ENCODE data around the gene AUTS2.

AUTS2 gene

GRCh38 chr7:69622014-69622835, 23.9 kb downstream of the AUTS2 start:
- no peak overlapping the region for H3K4me3 ChIP-seq (ENCODE audit: low read length)
- TF ChIP-seq CTCF (conservative IDR thresholded peaks at IDR 0.05; ENCODE audit: low read length) = no peak
- no peak for DNase-seq (ENCODE audit: low read depth)

GRCh38 chr7:69622960-69623359, 24.7 kb downstream of the AUTS2 start:
- peak; percentile 31 for DNase-seq (ENCODE audit: low read depth)

GRCh38 chr7:69624435-69625230, 26.4 kb downstream of the AUTS2 start:
- no peak for DNase-seq (ENCODE audit: low read depth)
- no peak overlapping the region for H3K4me3 ChIP-seq (ENCODE audit: low read length)
- no peak for TF ChIP-seq CTCF (conservative IDR thresholded peaks at IDR 0.05; ENCODE audit: low read length)

More at GRCh38 chr7:69622960-69623359, 24.7 kb downstream of the AUTS2 start:
- no peak overlapping the region for H3K4me3 ChIP-seq (ENCODE audit: low read length)
- no peak for TF ChIP-seq CTCF (conservative IDR thresholded peaks at IDR 0.05; ENCODE audit: low read length)

GRCh38 chr7:69625238-69625637, 27.0 kb downstream of the AUTS2 start:
- no peak for DNase-seq (ENCODE audit: low read depth)
- TF ChIP-seq CTCF (conservative IDR thresholded peaks at IDR 0.05; ENCODE audit: low read length) = no peak
- H3K4me3 ChIP-seq (ENCODE audit: low read length) = no peak overlapping the region

- no peak for TF ChIP-seq CTCF (conservative IDR thresholded peaks at IDR 0.05; ENCODE audit: low read length)
- DNase-seq (ENCODE audit: low read depth) = no peak
- H3K4me3 ChIP-seq (ENCODE audit: low read length) = no peak overlapping the region
These were observed 27.5 kb downstream of the AUTS2 start for GRCh38 chr7:69625798-69626197.

GRCh38 chr7:69630292-69630691, 32.0 kb downstream of the AUTS2 start:
- peak; percentile 93 for DNase-seq (ENCODE audit: low read depth)
- H3K4me3 ChIP-seq (ENCODE audit: low read length) = no peak overlapping the region
- no peak for TF ChIP-seq CTCF (conservative IDR thresholded peaks at IDR 0.05; ENCODE audit: low read length)

All from AG10803 (cell line).